HL-60/S4 treated with phorbol 12-myristate 13-acetate at 8.2 ng/mL for 4 days and 3 days (cell line): ENCODE results near the gene C1orf21.

Source experiments
- in situ Hi-C: fragments of 300-500 bp; cut with MboI; formaldehyde crosslinking; loops from 2 replicates; pipeline ENCODE4 v1.15.0; 2022; ENCODE audit warnings: low sequenced_read_pairs

C1orf21 gene

DNA sequence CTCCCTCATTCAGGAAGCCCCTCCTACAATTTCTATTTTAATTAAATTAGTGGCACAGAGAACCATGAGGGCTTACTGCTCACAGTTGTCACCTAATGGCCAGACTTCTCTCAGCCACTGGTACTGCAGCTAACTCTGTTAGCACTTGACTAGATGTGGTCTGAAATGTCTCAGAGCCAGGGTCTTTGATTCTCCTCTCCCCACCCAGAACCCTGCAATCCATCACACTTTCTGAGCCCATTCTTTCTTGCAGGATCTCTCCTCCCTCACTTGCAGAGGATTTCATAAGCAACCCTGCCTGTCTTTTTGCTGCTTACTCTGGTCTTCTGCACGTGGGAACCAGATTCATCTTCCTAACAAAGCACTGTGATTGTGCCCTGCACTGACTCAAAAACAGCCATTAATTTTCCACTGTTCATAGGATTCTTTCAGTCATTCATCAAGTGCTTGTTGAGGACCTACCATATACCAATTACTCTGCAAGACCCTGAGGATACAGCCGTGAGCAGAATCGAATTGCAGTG is 259.4 kb downstream of the C1orf21 start:
- in situ Hi-C loops = no loop called here

- in situ Hi-C loops = no loop called here
These were observed 260.0 kb downstream of the C1orf21 start for GRCh38 chr1:184646824-184647223.

- in situ Hi-C loops = no loop called here
These were observed 260.6 kb downstream of the C1orf21 start for GRCh38 chr1:184647471-184647870.

- in situ Hi-C loops = no loop called here
These were observed 261.5 kb downstream of the C1orf21 start for GRCh38 chr1:184648160-184648855.

- in situ Hi-C loops = no loop called here
These were observed 262.0 kb downstream of the C1orf21 start for GRCh38 chr1:184648856-184649201.

DNA sequence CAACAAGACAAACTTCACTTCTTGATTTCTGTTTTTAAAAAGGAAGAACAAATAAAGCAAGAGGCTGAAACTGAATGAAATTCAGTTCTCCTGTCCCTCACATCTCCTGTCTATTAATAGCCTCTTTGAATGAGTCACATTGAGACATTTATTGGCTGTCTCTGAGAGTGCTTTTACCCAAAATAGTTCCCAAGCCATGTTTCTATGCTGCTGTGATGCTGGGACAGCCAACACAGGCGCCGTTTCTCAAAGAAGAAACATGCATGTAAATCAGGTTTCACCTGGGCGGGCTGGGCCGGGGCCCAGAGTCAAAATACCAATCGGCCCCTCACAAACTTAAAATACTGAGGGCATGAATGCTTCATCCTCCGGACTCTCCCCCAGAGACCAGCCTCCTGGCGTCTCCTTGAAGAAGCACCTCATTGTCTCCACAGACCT is 262.6 kb downstream of the C1orf21 start:
- in situ Hi-C loops = no loop called here

- in situ Hi-C loops = loop anchor here (25.0 kb wide), 1 partner anchor 563 kb away; no protein-coding TSS in a partner anchor
These were observed 263.5 kb downstream of the C1orf21 start for GRCh38 chr1:184650177-184650866.

- in situ Hi-C loops = loop anchor here (25.0 kb wide), 1 partner anchor 568 kb away; no protein-coding TSS in a partner anchor
These were observed 268.4 kb downstream of the C1orf21 start for GRCh38 chr1:184655185-184655584.

- in situ Hi-C loops = loop anchor here (25.0 kb wide), 1 partner anchor 569 kb away; no protein-coding TSS in a partner anchor
These were observed 269.4 kb downstream of the C1orf21 start for GRCh38 chr1:184656221-184656620.

DNA sequence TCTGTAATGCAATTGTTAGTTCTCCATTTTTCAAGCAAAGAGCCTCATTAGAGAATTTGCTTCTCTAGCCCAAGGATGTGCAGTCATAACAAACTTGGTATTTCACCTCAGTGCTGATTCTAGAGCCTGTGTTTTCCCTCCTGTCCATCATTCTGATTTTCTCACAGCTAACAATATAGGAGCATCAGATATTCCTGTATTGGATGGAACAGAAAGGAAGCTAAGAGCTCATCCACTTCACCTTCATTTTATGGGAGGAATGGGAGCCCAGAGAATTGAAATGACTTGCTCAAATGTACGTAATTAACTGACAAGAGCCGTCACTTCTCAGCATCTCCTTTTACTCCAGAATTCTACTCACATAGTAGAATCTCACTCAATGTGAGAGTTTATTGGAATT is 271.2 kb downstream of the C1orf21 start:
- in situ Hi-C loops = loop anchor here (25.0 kb wide), 1 partner anchor 571 kb away; no protein-coding TSS in a partner anchor

DNA sequence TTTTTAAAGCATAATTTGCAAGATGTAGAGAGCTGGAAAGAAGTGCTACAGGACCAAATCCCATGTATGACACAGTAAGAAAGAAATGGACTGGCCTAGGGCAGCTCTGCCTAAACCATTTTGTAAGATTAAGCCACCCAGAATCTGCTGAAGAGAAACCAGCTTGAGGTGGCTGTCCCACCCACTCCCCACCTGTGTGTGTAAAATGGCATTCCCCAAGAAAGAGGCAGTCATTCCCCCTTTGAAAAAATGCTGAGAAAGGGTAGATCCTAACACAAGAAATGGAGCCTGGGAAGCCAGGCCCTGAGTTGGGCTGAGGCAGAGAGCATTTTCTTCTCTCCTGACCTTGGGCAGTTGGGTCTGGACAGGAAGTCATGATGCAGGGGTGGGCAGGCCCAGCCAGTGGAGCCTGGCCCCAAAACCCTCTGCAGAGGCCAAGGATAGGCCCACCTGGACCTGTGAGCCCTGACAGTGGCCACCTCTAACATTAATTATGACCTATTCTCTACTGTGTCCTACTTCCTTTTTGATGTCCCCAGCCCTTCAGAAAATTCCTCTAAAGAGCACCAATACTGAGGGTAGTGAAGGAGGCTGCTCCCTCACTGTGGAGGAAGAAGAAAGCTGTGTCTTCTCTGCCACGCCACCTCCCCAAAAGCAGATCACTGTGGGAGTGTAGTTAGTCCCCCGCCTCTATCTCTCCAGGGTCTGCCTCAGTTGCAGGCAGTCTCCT is 273.8 kb downstream of the C1orf21 start:
- in situ Hi-C loops = loop anchor here (25.0 kb wide), 1 partner anchor 573 kb away; no protein-coding TSS in a partner anchor

DNA sequence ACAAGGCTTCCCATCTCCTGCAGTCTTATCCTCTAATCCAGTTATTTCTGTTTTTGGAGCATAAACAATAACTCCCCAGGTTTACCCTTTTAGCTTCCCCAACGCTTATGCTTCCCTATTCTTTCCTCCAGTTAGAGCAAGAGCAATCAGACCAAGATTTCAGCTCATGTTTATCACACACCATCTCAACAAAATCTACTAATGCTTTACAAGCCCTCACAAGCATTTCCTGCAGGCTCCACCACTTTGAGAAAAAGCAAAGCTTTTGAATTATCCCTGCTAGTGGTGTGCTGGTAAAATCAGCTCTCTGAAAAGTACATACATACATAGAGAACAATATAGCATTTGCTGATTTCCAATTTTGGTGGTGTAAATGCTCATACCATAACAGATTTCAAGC is 275.0 kb downstream of the C1orf21 start:
- in situ Hi-C loops = loop anchor here (25.0 kb wide), 1 partner anchor 574 kb away; no protein-coding TSS in a partner anchor

- in situ Hi-C loops = loop anchor here (25.0 kb wide), 1 partner anchor 577 kb away; no protein-coding TSS in a partner anchor
These were observed 277.3 kb downstream of the C1orf21 start for GRCh38 chr1:184664042-184664660.

DNA sequence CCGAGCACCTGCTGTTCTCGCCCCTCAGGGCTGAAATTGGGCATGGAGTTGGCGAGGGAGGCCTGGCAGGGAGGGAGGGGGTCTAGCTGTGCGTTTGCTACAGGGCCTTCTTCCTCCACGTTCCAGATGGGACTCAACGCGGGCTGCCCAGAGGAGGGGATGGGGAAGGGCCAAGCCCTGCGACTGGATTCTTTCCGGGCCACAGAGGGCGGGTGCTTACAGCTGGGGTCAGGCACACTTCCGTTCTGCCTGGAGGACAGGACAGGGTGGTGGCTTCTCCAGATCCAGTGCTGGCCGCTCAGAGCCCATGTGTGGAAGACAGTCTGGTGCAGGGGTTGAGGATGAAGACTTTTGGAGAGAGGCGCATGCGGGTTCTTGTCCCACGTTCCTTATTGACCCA is 277.8 kb downstream of the C1orf21 start:
- in situ Hi-C loops = loop anchor here (25.0 kb wide), 1 partner anchor 577 kb away; no protein-coding TSS in a partner anchor

DNA sequence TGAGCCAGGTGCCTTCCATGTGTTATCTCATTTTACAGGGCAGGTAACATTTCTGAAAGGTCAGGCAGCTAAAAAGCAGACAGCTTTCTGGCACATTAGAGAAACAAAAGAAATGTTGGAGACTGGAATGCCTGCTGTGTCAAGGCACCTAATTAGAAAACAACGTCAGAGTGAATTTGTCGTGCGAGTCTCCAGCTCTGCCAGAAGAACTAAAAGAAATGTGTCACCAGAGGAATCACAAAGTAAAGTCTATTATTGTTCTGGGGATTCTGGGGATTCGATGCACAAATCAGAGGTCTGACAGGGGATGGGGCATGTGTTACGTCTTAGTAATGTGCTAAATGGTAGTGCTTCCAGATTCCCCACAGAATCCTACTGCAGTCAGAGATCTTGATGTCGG is 278.5 kb downstream of the C1orf21 start:
- in situ Hi-C loops = loop anchor here (25.0 kb wide), 1 partner anchor 578 kb away; no protein-coding TSS in a partner anchor

DNA sequence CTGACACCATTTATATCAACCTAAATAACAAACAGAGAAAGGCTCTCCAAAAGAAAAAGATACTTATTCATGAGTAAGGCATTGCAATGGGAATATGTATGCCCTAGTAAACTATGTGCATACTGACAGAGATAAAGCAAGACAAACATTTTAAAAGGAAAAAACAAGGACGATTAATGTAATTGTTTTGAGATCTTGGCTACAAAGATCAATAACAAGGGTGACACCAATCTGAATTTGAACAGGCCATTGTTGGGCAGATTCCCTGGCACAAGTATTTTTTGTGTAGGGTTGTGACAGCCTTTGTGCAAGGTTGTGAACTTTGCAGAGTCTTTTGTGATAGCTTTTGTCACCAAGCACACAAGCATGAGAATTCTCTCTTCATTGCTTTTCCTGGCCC is 282.6 kb downstream of the C1orf21 start:
- in situ Hi-C loops = loop anchor here (25.0 kb wide), 1 partner anchor 582 kb away; no protein-coding TSS in a partner anchor

GRCh38 chr1:184672013-184672726 is 285.3 kb downstream of the C1orf21 start:
- in situ Hi-C loops = loop anchor here (25.0 kb wide), 1 partner anchor 585 kb away; no protein-coding TSS in a partner anchor

- in situ Hi-C loops = loop anchor here (25.0 kb wide), 1 partner anchor 586 kb away; no protein-coding TSS in a partner anchor
These were observed 286.5 kb downstream of the C1orf21 start for GRCh38 chr1:184673305-184673704.

GRCh38 chr1:184677344-184677743 is 290.5 kb downstream of the C1orf21 start:
- in situ Hi-C loops = no loop called here
